ENCODE results near the gene CPPED1.

CPPED1 gene

DNA sequence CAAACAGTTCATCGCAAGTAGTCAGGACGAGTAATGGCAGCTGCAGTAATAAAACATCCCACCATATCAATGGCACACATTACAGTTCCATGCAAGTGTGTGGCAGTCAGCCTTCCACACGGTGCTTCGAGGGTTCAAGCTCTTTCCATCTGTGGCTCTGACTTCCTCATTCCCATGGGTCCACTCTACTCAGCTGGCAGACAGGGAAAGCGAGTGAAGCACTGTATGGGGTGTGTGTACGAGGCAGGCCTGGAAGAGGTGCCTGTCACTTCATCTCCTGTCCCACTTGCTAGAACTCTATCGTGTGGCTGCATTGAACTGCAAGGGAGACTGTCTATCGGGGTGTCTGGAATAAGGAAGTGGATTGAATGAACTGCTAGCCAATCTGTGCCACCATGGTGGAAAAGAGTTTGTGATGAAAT lies 160.6 kb downstream of the CPPED1 start:
- TF ChIP-seq ZFX (IDR thresholded peaks at IDR 0.05; ENCODE audit: borderline replicate concordance) = no peak
- TF ChIP-seq, protein P1, sequence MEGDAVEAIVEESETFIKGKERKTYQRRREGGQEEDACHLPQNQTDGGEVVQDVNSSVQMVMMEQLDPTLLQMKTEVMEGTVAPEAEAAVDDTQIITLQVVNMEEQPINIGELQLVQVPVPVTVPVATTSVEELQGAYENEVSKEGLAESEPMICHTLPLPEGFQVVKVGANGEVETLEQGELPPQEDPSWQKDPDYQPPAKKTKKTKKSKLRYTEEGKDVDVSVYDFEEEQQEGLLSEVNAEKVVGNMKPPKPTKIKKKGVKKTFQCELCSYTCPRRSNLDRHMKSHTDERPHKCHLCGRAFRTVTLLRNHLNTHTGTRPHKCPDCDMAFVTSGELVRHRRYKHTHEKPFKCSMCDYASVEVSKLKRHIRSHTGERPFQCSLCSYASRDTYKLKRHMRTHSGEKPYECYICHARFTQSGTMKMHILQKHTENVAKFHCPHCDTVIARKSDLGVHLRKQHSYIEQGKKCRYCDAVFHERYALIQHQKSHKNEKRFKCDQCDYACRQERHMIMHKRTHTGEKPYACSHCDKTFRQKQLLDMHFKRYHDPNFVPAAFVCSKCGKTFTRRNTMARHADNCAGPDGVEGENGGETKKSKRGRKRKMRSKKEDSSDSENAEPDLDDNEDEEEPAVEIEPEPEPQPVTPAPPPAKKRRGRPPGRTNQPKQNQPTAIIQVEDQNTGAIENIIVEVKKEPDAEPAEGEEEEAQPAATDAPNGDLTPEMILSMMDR (IDR thresholded peaks at IDR 0.05) = no peak
- H3K27ac ChIP-seq = no peak overlapping the region

DNA sequence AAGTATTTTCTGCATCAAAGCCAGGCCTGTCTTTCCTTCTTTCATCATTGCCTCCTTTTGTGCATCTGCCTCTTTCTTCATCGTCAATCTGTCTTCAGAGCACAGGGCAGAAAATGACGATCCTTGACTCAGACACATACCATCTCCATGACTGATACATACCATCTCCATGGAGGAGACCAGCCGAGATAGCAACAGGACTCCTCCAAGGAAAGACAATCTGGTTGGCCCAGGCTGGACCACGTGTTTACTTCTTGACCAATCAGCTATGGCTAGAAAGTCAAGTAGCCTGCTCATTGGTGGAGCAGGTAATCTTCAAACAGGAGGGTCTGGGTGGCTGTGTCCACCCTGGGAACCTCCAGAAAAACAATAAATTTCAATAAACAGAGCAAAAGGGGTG lies 164.6 kb downstream of the CPPED1 start:
- no peak overlapping the region for H3K27ac ChIP-seq
- TF ChIP-seq, protein P1 (IDR thresholded peaks at IDR 0.05) = no peak
- TF ChIP-seq ZFX (IDR thresholded peaks at IDR 0.05; ENCODE audit: borderline replicate concordance) = no peak

DNA sequence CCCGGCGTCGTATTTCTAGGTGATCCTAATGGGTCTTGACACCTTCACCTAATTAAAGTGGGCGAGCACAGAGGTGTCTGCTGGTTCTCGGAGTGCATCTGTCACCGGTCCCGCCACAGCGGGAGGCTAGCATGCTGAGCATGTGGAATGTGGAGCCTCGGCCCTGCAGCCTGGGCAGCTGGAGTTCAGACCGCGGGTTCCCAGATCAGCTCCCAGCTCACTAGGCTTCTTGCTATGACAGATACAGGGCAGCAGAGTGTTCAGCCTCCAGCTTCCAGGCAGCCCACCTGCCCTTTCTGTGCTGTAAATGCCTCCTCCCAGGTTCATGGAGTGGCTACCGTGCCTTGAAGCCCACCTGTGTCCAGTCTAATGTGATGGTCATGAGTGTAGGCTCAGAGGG lies 166.7 kb downstream of the CPPED1 start:
- H3K27ac ChIP-seq = no peak overlapping the region
- TF ChIP-seq ZFX (IDR thresholded peaks at IDR 0.05; ENCODE audit: borderline replicate concordance) = no peak
- TF ChIP-seq, protein P1 (IDR thresholded peaks at IDR 0.05) = no peak

DNA sequence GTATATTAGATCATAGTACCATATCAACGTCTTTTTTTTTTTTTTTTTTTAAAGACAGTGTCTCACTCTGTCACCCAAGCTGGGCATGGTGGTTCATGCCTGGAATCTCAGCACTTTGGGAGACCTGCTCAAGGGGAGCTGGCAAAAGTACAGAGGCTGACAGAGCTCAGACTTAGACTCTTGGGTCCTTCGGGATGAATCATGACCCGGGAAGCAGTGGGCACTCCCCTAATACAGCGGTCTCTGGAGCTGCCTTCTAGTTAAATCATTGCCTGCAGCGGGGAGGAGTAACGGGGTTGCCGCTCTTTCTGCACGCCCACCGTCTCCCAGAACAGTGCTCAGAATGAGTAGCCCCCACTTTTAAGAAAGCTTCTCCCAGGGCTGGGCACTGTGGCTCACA lies 174.4 kb downstream of the CPPED1 start:
- TF ChIP-seq ZFX (IDR thresholded peaks at IDR 0.05; ENCODE audit: borderline replicate concordance) = no peak
- TF ChIP-seq, protein P1 (IDR thresholded peaks at IDR 0.05) = no peak
- no peak overlapping the region for H3K27ac ChIP-seq

DNA sequence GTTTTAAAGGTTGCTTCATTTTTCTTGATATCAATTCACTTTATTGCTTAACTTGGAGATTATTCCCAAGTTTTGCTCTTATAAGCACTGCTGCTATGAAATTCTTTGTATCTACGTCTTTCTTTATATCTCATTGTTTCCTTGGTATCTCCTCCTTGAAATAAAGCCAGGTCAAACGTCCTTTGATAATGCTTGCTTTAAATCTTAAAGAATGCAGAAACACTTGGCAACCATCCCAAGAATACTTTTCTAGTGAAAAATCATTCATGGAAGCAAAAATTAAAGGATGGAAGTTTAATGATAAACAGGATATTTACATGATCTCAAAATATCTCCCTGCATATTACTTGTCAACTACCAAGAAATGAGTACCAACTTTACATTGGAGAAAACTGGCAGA lies 175.2 kb downstream of the CPPED1 start:
- no peak for TF ChIP-seq ZFX (IDR thresholded peaks at IDR 0.05; ENCODE audit: borderline replicate concordance)
- TF ChIP-seq, protein P1 (IDR thresholded peaks at IDR 0.05) = no peak
- no peak overlapping the region for H3K27ac ChIP-seq

DNA sequence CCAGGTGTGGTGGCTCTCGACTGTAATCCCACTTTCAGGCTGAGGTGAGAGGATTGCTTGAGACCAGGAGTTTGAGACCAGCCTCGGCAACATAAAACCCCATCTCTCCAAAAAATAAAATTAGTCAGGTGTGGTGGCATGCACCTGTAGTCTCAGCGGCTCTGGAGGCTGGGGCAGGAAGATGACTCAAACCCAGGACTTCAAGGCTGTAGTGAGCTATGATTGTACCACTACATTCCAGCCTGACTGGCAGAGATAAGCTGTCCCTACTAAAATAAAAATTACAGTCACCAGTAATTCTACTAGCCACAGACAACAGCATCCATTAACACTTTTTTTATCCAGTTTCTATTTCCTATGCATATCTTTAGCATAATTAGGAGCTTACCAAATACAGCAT lies 176.3 kb downstream of the CPPED1 start:
- TF ChIP-seq, protein P1 (IDR thresholded peaks at IDR 0.05) = no peak

DNA sequence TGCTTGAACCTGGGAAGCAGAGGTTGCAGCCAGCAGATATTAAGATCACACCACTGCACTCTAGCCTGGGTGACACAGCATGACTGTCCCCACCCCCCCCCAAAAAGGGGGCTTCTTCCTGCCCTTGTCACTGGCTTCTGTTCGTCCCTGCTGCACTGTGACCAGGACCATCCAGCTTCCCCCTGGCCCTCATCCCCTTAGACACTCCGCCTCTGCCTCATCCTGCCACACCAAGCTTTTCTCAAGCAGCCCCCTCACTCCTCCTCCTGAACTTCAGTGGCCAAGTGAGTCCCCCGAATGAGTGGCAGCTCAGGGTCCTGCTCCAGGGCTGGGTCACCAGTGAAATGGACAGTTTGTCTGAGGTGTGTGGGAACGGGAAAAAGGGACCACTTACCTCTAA lies 177.3 kb downstream of the CPPED1 start:
- TF ChIP-seq ZFX (IDR thresholded peaks at IDR 0.05; ENCODE audit: borderline replicate concordance) = no peak
- TF ChIP-seq, protein P1 (IDR thresholded peaks at IDR 0.05) = no peak

More for the DNA sequence above, 176.3 kb downstream of the CPPED1 start:
- no peak overlapping the region for H3K27ac ChIP-seq

More for the DNA sequence above, 177.3 kb downstream of the CPPED1 start:
- no peak overlapping the region for H3K27ac ChIP-seq
